GM10847 (cell line): ENCODE results near the gene UROD.

Source experiments
- POLR2A ChIP-seq: IDR thresholded peaks from 2 replicates; pipeline ENCODE4 v1.6.1; 2011; ENCODE audit not compliant: insufficient read length; ENCODE audit errors: extremely low read depth

The UROD gene

GRCh38 chr1:45004281-45004920 is 7.7 kb upstream of the UROD start:
- no peak for TF ChIP-seq POLR2A

GRCh38 chr1:45005761-45006160 is 6.3 kb upstream of the UROD start:
- no peak for TF ChIP-seq POLR2A

GRCh38 chr1:45007311-45007710 is 4.7 kb upstream of the UROD start:
- TF ChIP-seq POLR2A, result no peak

- no peak for TF ChIP-seq POLR2A
These were observed 4.0 kb upstream of the UROD start for GRCh38 chr1:45008076-45008475.

GRCh38 chr1:45008516-45008915 is 3.5 kb upstream of the UROD start:
- TF ChIP-seq POLR2A, result no peak

- no peak for TF ChIP-seq POLR2A
These were observed 2.7 kb upstream of the UROD start for GRCh38 chr1:45009296-45009865.

- TF ChIP-seq POLR2A, result no peak
These were observed 1.8 kb upstream of the UROD start for GRCh38 chr1:45009956-45010854.

- TF ChIP-seq POLR2A, result peak; percentile 63
These were observed 921 bp upstream of the UROD start, which contains the start of gene HECTD3 for GRCh38 chr1:45010855-45011811. Gene HECTD3 (minus strand): TSS chr1:45011324. CDS start chr1:45011257, 67 bp downstream.

- TF ChIP-seq POLR2A, result no peak
These were observed 705 bp downstream of the UROD start for GRCh38 chr1:45012639-45013278.

- no peak for TF ChIP-seq POLR2A
These were observed 1.6 kb downstream of the UROD start for GRCh38 chr1:45013551-45014209.

GRCh38 chr1:45014321-45015028 is 2.4 kb downstream of the UROD start:
- no peak for TF ChIP-seq POLR2A

- no peak for TF ChIP-seq POLR2A
These were observed 3.6 kb downstream of the UROD start for GRCh38 chr1:45015683-45016082.

- TF ChIP-seq POLR2A, result no peak
These were observed 4.1 kb downstream of the UROD start for GRCh38 chr1:45016090-45016697.
